NCI-H146 treated with DMSO at 0.1 percent for 48 hours (cell line): ENCODE data around the gene CLDN6.

ENCODE experiments used
- DNase-seq: peaks from one replicate; lab custom pipeline; 2025; ENCODE audit not compliant: unreplicated experiment; lab: John Stamatoyannopoulos, UW

CLDN6 gene

GRCh38 chr16:3029491-3030221 lies 11.7 kb upstream of the CLDN6 start:
- DNase-seq: no peak

- DNase-seq: no peak
These were observed 10.8 kb upstream of the CLDN6 start for GRCh38 chr16:3028716-3029319.

- peak; percentile 74 for DNase-seq
These were observed 10.2 kb upstream of the CLDN6 start for GRCh38 chr16:3027983-3028715.

- no peak for DNase-seq
These were observed 9.5 kb upstream of the CLDN6 start for GRCh38 chr16:3027489-3027795.

GRCh38 chr16:3026609-3027488 lies 8.9 kb upstream of the CLDN6 start:
- no peak for DNase-seq

- no peak for DNase-seq
These were observed 8.0 kb upstream of the CLDN6 start for GRCh38 chr16:3026003-3026378.

- no peak for DNase-seq
These were observed 7.3 kb upstream of the CLDN6 start for GRCh38 chr16:3025032-3026002.

- DNase-seq: peak; percentile 93
These were observed 5.9 kb upstream of the CLDN6 start, which contains the start of the genes HCFC1R1 and THOC6 for GRCh38 chr16:3023669-3024478. Gene HCFC1R1 (minus strand): TSS chr16:3023942. CDS start chr16:3023941, 1 bp downstream. Gene THOC6 (plus strand): TSS chr16:3024035. CDS start chr16:3024327, 292 bp downstream.

GRCh38 chr16:3023415-3023668 lies 5.4 kb upstream of the CLDN6 start:
- no peak for DNase-seq

GRCh38 chr16:3022684-3023414 lies 4.9 kb upstream of the CLDN6 start:
- DNase-seq: no peak

GRCh38 chr16:3022208-3022683 lies 4.3 kb upstream of the CLDN6 start:
- no peak for DNase-seq

- DNase-seq: no peak
These were observed 3.6 kb upstream of the CLDN6 start for GRCh38 chr16:3021449-3022207.

GRCh38 chr16:3020604-3021448 lies 2.8 kb upstream of the CLDN6 start:
- DNase-seq: no peak

- peak; percentile 29 for DNase-seq
These were observed 2.2 kb upstream of the CLDN6 start, which contains the start of gene TNFRSF12A for GRCh38 chr16:3020247-3020603. Gene TNFRSF12A (plus strand): TSS chr16:3020368. CDS start chr16:3020398, 30 bp downstream.

- DNase-seq: no peak
These were observed 1.7 kb upstream of the CLDN6 start for GRCh38 chr16:3019594-3020246.

GRCh38 chr16:3017344-3017743 lies 639 bp downstream of the CLDN6 start:
- DNase-seq: no peak
